ENCODE results near the gene CCDC175.

DNA sequence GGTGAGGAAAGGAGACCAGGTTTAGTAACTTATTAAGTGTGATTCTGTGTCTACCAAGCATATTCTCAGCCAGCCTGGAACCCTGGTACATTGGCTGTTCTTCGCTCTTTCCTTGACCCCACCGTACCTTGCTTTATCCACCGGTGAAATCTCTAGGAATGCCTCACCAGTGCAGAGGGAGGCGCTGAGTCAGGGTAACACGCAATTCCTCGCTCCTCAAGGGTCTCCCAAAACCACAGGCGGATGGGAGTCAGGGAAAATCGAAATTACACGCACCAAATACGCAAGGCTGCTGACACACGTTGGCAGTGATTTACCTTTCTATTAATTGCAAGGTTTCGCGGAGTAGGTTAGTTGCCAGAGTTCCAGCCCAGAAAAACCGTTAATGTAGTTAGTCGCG, 93.2 kb downstream of the CCDC175 start:
- TF ChIP-seq CTCF (IDR thresholded peaks at IDR 0.05), result no peak
- no peak for TF ChIP-seq POLR2A (IDR thresholded peaks at IDR 0.05)
- no peak for TF ChIP-seq EP300 (IDR thresholded peaks at IDR 0.05; ENCODE audit: low read depth)
